Liver (tissue), 3 donors: ENCODE measurements around the gene LYRM4.

Source experiments
- CTCF ChIP-seq: fragments of 150-350 bp; IDR thresholded peaks from 2 replicates; pipeline ENCODE4 v1.5.1; 2017; ENCODE audit warnings: improper control_type of control experiment, low read depth, low read length; ENCODE audit not compliant: missing input control
- GABPA ChIP-seq, 2 donors: IDR thresholded peaks in 1 of 2; conservative IDR thresholded peaks in 1 of 2; 2 replicates each; pipeline ENCODE4 v1.6.1; 2016; ENCODE audit warnings: antibody characterized with exemption in 2 of 2, mild to moderate bottlenecking in 1 of 2, moderate library complexity in 1 of 2
- RAD21 ChIP-seq, 2 donors: IDR thresholded peaks; 2 replicates each; pipeline ENCODE4 v1.6.1; 2016; ENCODE audit warnings: antibody characterized with exemption in 2 of 2, mild to moderate bottlenecking in 2 of 2
- TAF1 ChIP-seq: conservative IDR thresholded peaks from 2 replicates; pipeline ENCODE4 v1.6.1; 2016; ENCODE audit warnings: antibody characterized with exemption, mild to moderate bottlenecking
- YY1 ChIP-seq: IDR thresholded peaks from 2 replicates; pipeline ENCODE4 v1.6.1; 2016; ENCODE audit warnings: antibody characterized with exemption, mild to moderate bottlenecking
- TF ChIP-seq, protein P1 (sequence below): IDR thresholded peaks from 2 replicates; pipeline ENCODE4 v1.6.1; 2016; ENCODE audit warnings: antibody characterized with exemption
- donor health status: healthy.
- donor health status: healthy.

GRCh38 chr6:5286780-5287179 is 26.0 kb upstream of the LYRM4 start:
- TF ChIP-seq CTCF (no peak), TAF1 (no peak), RAD21 (IDR thresholded peaks at IDR 0.05) (no peak), GABPA (IDR thresholded peaks at IDR 0.05 in 1 of 2, conservative IDR thresholded peaks at IDR 0.05 in 1 of 2) (no peak), YY1 (no peak)
- TF ChIP-seq, protein P1, sequence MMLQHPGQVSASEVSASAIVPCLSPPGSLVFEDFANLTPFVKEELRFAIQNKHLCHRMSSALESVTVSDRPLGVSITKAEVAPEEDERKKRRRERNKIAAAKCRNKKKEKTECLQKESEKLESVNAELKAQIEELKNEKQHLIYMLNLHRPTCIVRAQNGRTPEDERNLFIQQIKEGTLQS, result no peak
